Uterus (tissue), 2 donors: ENCODE results near the gene PPP3R2.

Experiments
- CTCF ChIP-seq, 4 experiments: fragments of 200-600 bp in 2 of 4; fragments of 450-650 bp in 2 of 4; sonication (generic) in 2 of 4; IDR thresholded peaks; one replicate each; pipeline ENCODE4 v1.5.1; 2016 to 2019; ENCODE audit warnings: antibody characterized with exemption in 4 of 4, mild to moderate bottlenecking in 2 of 4, moderate library complexity in 1 of 4
- POLR2A ChIP-seq, 2 donors: fragments of 450-650 bp; IDR thresholded peaks; one replicate each; pipeline ENCODE4 v1.6.1; 2016; ENCODE audit warnings: antibody characterized with exemption in 2 of 2, mild to moderate bottlenecking in 1 of 2, moderate library complexity in 1 of 2

- TF ChIP-seq CTCF (IDR thresholded peaks at IDR 0.05) (no peak), POLR2A (IDR thresholded peaks at IDR 0.05) (no peak)
Measured at GRCh38 chr9:101594796-101595195, at the start of gene PPP3R2.
